ENCODE measurements around the gene CFAP77. TPM values are rescaled to one million over a fixed set of nuclear protein-coding genes. Genes with fewer than 3 reads are reported as not detected.
A peak's percentile ranks its signal among the peaks of the same experiment; 100 is the strongest.

The CFAP77 gene
- total RNA-seq, 1 experiment from 2014 or later: 0.11 TPM

- ChIA-PET POLR2A (ENCODE audit: unreplicated experiment) (no interaction called here), CTCF (no interaction called here)
- Histone ChIP-seq H3K27ac (ENCODE audit: low read length) (no peak overlapping the region), H4K20me1 (ENCODE audit: low read length) (no peaks in the 10 kb centered on the region), H3K79me2 (ENCODE audit: low read length) (no peaks in the 10 kb centered on the region), H3K4me1 (ENCODE audit: insufficient read depth, low read length) (no peaks in the 10 kb centered on the region), H3K4me2 (ENCODE audit: low read length) (no peak overlapping the region), H3K36me3 (ENCODE audit: low read depth, low read length) (no peaks in the 10 kb centered on the region), H3K4me3 (ENCODE audit: low read length) (no peak overlapping the region), H3K9me2 (replicated peaks; ENCODE audit: low read length) (no peaks in the 10 kb centered on the region), H3K9me3 (ENCODE audit: low read length) (no peaks in the 10 kb centered on the region), H2AFZ (ENCODE audit: low read length) (no peak overlapping the region), H3K27me3 (ENCODE audit: low read length) (no peaks in the 10 kb centered on the region), H3K9ac (ENCODE audit: low read length) (no peak overlapping the region), H3F3A (ENCODE audit: low read length, unreplicated experiment) (no peaks in the 10 kb centered on the region)
- no TSS peak for BruUV-seq (replicated peaks)
- TF ChIP-seq EZH2 (IDR thresholded peaks at IDR 0.05; ENCODE audit: low read length, unreplicated experiment) (no peak), CTCF (conservative IDR thresholded peaks at IDR 0.05; ENCODE audit: low read depth, low read length) (no peak), EZH2phosphoT487 (IDR thresholded peaks at IDR 0.05; ENCODE audit: borderline replicate concordance, low read length) (no peak)
- ATAC-seq (no peak), DNase-seq (no peak)
- intact Hi-C loops (cut with micrococcal nuclease): loop anchor here (1.0 kb wide), 2 partner anchors 69 to 165 kb away; no protein-coding TSS in a partner anchor
Observed at GRCh38 chr9:132575811-132576210, 165.8 kb downstream of the CFAP77 start.

GRCh38 chr9:132577119-132577518, 167.1 kb downstream of the CFAP77 start:
- Histone ChIP-seq H3K79me2 (ENCODE audit: low read length) (no peaks in the 10 kb centered on the region), H3K9me2 (replicated peaks; ENCODE audit: low read length) (no peaks in the 10 kb centered on the region), H3F3A (ENCODE audit: low read length, unreplicated experiment) (no peaks in the 10 kb centered on the region), H3K27ac (ENCODE audit: low read length) (no peak overlapping the region), H3K9me3 (ENCODE audit: low read length) (no peaks in the 10 kb centered on the region), H3K36me3 (ENCODE audit: low read depth, low read length) (no peaks in the 10 kb centered on the region), H3K4me1 (ENCODE audit: insufficient read depth, low read length) (no peaks in the 10 kb centered on the region), H3K4me3 (ENCODE audit: low read length) (no peak overlapping the region), H3K9ac (ENCODE audit: low read length) (no peak overlapping the region), H3K4me2 (ENCODE audit: low read length) (no peak overlapping the region), H3K27me3 (ENCODE audit: low read length) (no peaks in the 10 kb centered on the region), H2AFZ (ENCODE audit: low read length) (no peak overlapping the region), H4K20me1 (ENCODE audit: low read length) (no peaks in the 10 kb centered on the region)
- ATAC-seq: no peak; the same call in 1 of the 2 replicates
- TF ChIP-seq EZH2 (IDR thresholded peaks at IDR 0.05; ENCODE audit: low read length, unreplicated experiment): no peak
- TF ChIP-seq CTCF (conservative IDR thresholded peaks at IDR 0.05; ENCODE audit: low read depth, low read length): no peak
- no peak for TF ChIP-seq EZH2phosphoT487 (IDR thresholded peaks at IDR 0.05; ENCODE audit: borderline replicate concordance, low read length)
- ChIA-PET POLR2A (ENCODE audit: unreplicated experiment) (no interaction called here), CTCF (no interaction called here)
- no TSS peak for BruUV-seq (replicated peaks)
- intact Hi-C loops (cut with micrococcal nuclease): no loop called here
- DNase-seq: peak; percentile 9

GRCh38 chr9:132578367-132578932, 168.4 kb downstream of the CFAP77 start:
- Histone ChIP-seq H3K9me3 (ENCODE audit: low read length) (no peaks in the 10 kb centered on the region), H3K27me3 (ENCODE audit: low read length) (no peaks in the 10 kb centered on the region), H3K4me2 (ENCODE audit: low read length) (no peak overlapping the region), H3K79me2 (ENCODE audit: low read length) (no peaks in the 10 kb centered on the region), H4K20me1 (ENCODE audit: low read length) (no peaks in the 10 kb centered on the region), H3F3A (ENCODE audit: low read length, unreplicated experiment) (no peaks in the 10 kb centered on the region), H3K9ac (ENCODE audit: low read length) (no peak overlapping the region), H3K4me1 (ENCODE audit: insufficient read depth, low read length) (no peaks in the 10 kb centered on the region), H3K9me2 (replicated peaks; ENCODE audit: low read length) (no peaks in the 10 kb centered on the region), H3K27ac (ENCODE audit: low read length) (no peak overlapping the region), H3K4me3 (ENCODE audit: low read length) (no peak overlapping the region), H3K36me3 (ENCODE audit: low read depth, low read length) (no peaks in the 10 kb centered on the region), H2AFZ (ENCODE audit: low read length) (no peak overlapping the region)
- TF ChIP-seq EZH2 (IDR thresholded peaks at IDR 0.05; ENCODE audit: low read length, unreplicated experiment) (no peak), EZH2phosphoT487 (IDR thresholded peaks at IDR 0.05; ENCODE audit: borderline replicate concordance, low read length) (no peak), CTCF (conservative IDR thresholded peaks at IDR 0.05; ENCODE audit: low read depth, low read length) (no peak)
- CTCF ChIA-PET: no interaction called here
- intact Hi-C loops (cut with micrococcal nuclease): no loop called here
- no TSS peak for BruUV-seq (replicated peaks)
- DNase-seq (no peak), ATAC-seq (no peak)
- POLR2A ChIA-PET (ENCODE audit: unreplicated experiment): no interaction called here

Data from PC-3 (cell line).